NCI-H748 treated with DMSO at 0.1 percent for 48 hours (cell line): ENCODE results near the gene BRAT1.
A peak's percentile ranks its signal among the peaks of the same experiment; 100 is the strongest.
"Not testable (repeated sequence)": the region's sequence is repeated elsewhere in the genome, so short reads cannot be mapped to it uniquely, and the experiment has no call there.

Experiments
- DNase-seq: peaks from one replicate; lab custom pipeline; 2025; lab: John Stamatoyannopoulos, UW

BRAT1 gene

GRCh38 chr7:2535872-2536627 is 19.3 kb downstream of the BRAT1 start:
- not testable (repeated sequence) for DNase-seq

- not testable (repeated sequence) for DNase-seq
Measured at GRCh38 chr7:2534214-2534613, 21.1 kb downstream of the BRAT1 start.

GRCh38 chr7:2533566-2533965 is 21.8 kb downstream of the BRAT1 start:
- DNase-seq: not testable (repeated sequence)

- DNase-seq: not testable (repeated sequence)
Measured at GRCh38 chr7:2532816-2533215, 22.5 kb downstream of the BRAT1 start.

GRCh38 chr7:2532199-2532772 is 23.0 kb downstream of the BRAT1 start:
- DNase-seq: not testable (repeated sequence)

GRCh38 chr7:2531796-2532110 is 23.6 kb downstream of the BRAT1 start:
- DNase-seq: not testable (repeated sequence)

GRCh38 chr7:2530994-2531795 is 24.1 kb downstream of the BRAT1 start:
- DNase-seq: not testable (repeated sequence)

- DNase-seq: no peak
Measured at GRCh38 chr7:2530071-2530987, 25.0 kb downstream of the BRAT1 start.

GRCh38 chr7:2529161-2530070 is 25.9 kb downstream of the BRAT1 start:
- no peak for DNase-seq

- DNase-seq: no peak
Measured at GRCh38 chr7:2528481-2529095, 26.7 kb downstream of the BRAT1 start.

GRCh38 chr7:2527505-2528467 is 27.5 kb downstream of the BRAT1 start:
- DNase-seq: peak; percentile 77

GRCh38 chr7:2526659-2527504 is 28.4 kb downstream of the BRAT1 start:
- DNase-seq: no peak

GRCh38 chr7:2525658-2526630 is 29.4 kb downstream of the BRAT1 start:
- peak; percentile 75 for DNase-seq

- no peak for DNase-seq
Measured at GRCh38 chr7:2524808-2525657, 30.3 kb downstream of the BRAT1 start.

GRCh38 chr7:2523941-2524807 is 31.1 kb downstream of the BRAT1 start:
- peak; percentile 91 for DNase-seq
